Lower lobe of right lung (tissue), 2 donors: ENCODE measurements around the gene WDR13. TPM values are rescaled to one million over a fixed set of nuclear protein-coding genes. Genes with fewer than 3 reads are reported as not detected.

Source experiments
- ATAC-seq, 2 donors: fragments of 200-7000 bp; cut with Tn5 transposase; one replicate each; pipeline ENCODE4 v1.9.1; 2020 to 2022; ENCODE audit warnings: mild to moderate bottlenecking in 2 of 2, moderate library complexity in 2 of 2
- DNase-seq: peaks from one replicate; pipeline ENCODE4 v3.0.0-alpha.2; 2020
- H3K27ac ChIP-seq: fragments of 200-600 bp; one replicate; pipeline ENCODE4 v1.8.0; 2022
- H3K27me3 ChIP-seq: fragments of 200-600 bp; one replicate; pipeline ENCODE4 v1.8.0; 2022; ENCODE audit warnings: low read depth
- H3K36me3 ChIP-seq: fragments of 200-600 bp; one replicate; pipeline ENCODE4 v1.8.0; 2022; ENCODE audit warnings: mild to moderate bottlenecking
- H3K4me1 ChIP-seq: fragments of 200-600 bp; one replicate; pipeline ENCODE4 v1.8.0; 2022
- H3K4me3 ChIP-seq: fragments of 200-600 bp; one replicate; pipeline ENCODE4 v1.8.0; 2022; ENCODE audit warnings: mild to moderate bottlenecking
- H3K9me3 ChIP-seq: fragments of 200-600 bp; one replicate; pipeline ENCODE4 v1.8.0; 2022
- intact Hi-C: fragments of 100-400 bp; cut with DNase I; formaldehyde crosslinking; loops from one replicate; pipeline ENCODE4 v1.11.0; 2022
- total RNA-seq: library from RNA; stranded (reverse); fragmentation: NEBNext Ultra II Directional; extraction: Animal tissue kit (Norgen Biotek cat#: 25700); gene quantifications from one replicate; pipeline ENCODE4 v1.2.1, GENCODE V29; 2021
- TF ChIP-seq, protein P1 (sequence below): fragments of 200-600 bp; IDR thresholded peaks from one replicate; pipeline ENCODE4 v1.8.0; 2022; ENCODE audit warnings: antibody characterized with exemption, mild to moderate bottlenecking
- donor health status: DM: no; HTN: yes; CAD: no; lungs with severe emphysema.

The WDR13 gene
- total RNA-seq, 1 donor from 2014 or later, result 125 TPM

DNA sequence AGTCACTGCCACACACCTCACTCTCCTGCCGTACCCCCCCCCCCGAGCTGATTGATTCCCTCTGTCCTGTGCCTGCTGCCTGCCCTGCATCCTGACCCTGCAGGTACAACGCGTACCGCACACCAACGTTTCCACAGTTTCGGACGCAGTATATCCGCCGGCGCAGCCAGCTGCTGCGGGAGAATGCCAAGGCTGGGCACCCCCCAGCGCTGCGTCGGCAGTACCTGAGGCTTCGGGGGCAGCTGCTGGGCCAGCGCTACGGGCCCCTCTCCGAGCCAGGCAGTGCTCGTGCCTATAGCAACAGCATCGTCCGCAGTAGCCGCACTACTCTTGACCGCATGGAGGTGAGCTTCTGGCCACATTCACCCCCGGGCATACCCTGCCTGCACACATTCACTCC is 1.3 kb downstream of the WDR13 start:
- H3K36me3 ChIP-seq, result peaks cover 49% of the 10 kb centered on the region
- intact Hi-C loops, result no loop called here
- peak overlapping the region; percentile 98 for H3K27ac ChIP-seq
- no peaks in the 10 kb centered on the region for H3K4me1 ChIP-seq
- no peak for DNase-seq
- H3K9me3 ChIP-seq, result no peaks in the 10 kb centered on the region
- TF ChIP-seq, protein P1, sequence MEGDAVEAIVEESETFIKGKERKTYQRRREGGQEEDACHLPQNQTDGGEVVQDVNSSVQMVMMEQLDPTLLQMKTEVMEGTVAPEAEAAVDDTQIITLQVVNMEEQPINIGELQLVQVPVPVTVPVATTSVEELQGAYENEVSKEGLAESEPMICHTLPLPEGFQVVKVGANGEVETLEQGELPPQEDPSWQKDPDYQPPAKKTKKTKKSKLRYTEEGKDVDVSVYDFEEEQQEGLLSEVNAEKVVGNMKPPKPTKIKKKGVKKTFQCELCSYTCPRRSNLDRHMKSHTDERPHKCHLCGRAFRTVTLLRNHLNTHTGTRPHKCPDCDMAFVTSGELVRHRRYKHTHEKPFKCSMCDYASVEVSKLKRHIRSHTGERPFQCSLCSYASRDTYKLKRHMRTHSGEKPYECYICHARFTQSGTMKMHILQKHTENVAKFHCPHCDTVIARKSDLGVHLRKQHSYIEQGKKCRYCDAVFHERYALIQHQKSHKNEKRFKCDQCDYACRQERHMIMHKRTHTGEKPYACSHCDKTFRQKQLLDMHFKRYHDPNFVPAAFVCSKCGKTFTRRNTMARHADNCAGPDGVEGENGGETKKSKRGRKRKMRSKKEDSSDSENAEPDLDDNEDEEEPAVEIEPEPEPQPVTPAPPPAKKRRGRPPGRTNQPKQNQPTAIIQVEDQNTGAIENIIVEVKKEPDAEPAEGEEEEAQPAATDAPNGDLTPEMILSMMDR, result no peak
- H3K4me3 ChIP-seq, result peak overlapping the region; percentile 64
- ATAC-seq, result no peak
- H3K27me3 ChIP-seq, result no peaks in the 10 kb centered on the region

GRCh38 chrX:48599341-48599740 is 2.0 kb downstream of the WDR13 start:
- intact Hi-C loops, result no loop called here
- no peaks in the 10 kb centered on the region for H3K9me3 ChIP-seq
- H3K36me3 ChIP-seq, result peaks cover 56% of the 10 kb centered on the region
- H3K27me3 ChIP-seq, result no peaks in the 10 kb centered on the region
- no peak overlapping the region for H3K27ac ChIP-seq
- TF ChIP-seq, protein P1, result no peak
- H3K4me1 ChIP-seq, result no peaks in the 10 kb centered on the region
- no peak for ATAC-seq
- no peak for DNase-seq
- H3K4me3 ChIP-seq, result no peak overlapping the region

- no peaks in the 10 kb centered on the region for H3K9me3 ChIP-seq
- intact Hi-C loops, result no loop called here
- peaks cover 65% of the 10 kb centered on the region for H3K36me3 ChIP-seq
- ATAC-seq (no peak), DNase-seq (no peak)
- no peaks in the 10 kb centered on the region for H3K4me1 ChIP-seq
- H3K4me3 ChIP-seq, result no peak overlapping the region
- no peak overlapping the region for H3K27ac ChIP-seq
- H3K27me3 ChIP-seq, result no peaks in the 10 kb centered on the region
- TF ChIP-seq, protein P1, result no peak
These were observed 2.9 kb downstream of the WDR13 start for GRCh38 chrX:48600226-48600625.

DNA sequence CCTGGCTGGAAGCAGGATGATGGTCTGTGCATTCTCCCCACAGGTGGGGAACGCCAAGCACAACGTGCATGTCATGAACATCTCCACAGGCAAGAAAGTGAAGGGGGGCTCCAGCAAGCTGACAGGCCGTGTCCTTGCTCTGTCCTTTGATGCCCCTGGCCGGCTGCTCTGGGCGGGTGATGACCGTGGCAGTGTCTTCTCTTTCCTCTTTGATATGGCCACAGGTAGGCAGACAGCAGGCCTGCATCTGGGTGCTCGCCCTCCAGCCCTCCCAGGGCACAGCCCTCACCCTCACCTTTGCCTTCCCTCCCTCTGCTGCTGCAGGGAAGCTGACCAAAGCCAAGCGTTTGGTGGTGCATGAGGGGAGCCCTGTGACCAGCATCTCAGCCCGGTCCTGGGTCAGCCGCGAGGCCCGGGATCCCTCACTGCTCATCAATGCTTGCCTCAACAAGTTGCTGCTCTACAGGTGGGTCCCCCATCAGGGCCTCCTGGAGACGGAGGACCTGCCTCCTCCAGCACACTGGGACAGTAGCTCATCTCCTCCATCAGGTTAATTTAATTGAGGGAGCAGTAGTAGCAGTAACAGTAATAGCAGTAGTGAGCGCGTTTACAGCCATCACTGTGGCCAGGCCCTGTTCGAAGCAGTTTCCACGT is 4.6 kb downstream of the WDR13 start:
- no peak for DNase-seq
- TF ChIP-seq, protein P1, result no peak
- no peaks in the 10 kb centered on the region for H3K27me3 ChIP-seq
- no peaks in the 10 kb centered on the region for H3K9me3 ChIP-seq
- no peak for ATAC-seq
- H3K36me3 ChIP-seq, result peaks cover 65% of the 10 kb centered on the region
- H3K27ac ChIP-seq, result no peak overlapping the region
- intact Hi-C loops, result no loop called here
- no peak overlapping the region for H3K4me3 ChIP-seq
- no peaks in the 10 kb centered on the region for H3K4me1 ChIP-seq

- H3K27me3 ChIP-seq, result no peaks in the 10 kb centered on the region
- ATAC-seq (no peak), DNase-seq (no peak)
- intact Hi-C loops, result no loop called here
- H3K36me3 ChIP-seq, result peaks cover 53% of the 10 kb centered on the region
- no peaks in the 10 kb centered on the region for H3K4me1 ChIP-seq
- H3K27ac ChIP-seq, result no peak overlapping the region
- no peaks in the 10 kb centered on the region for H3K9me3 ChIP-seq
- TF ChIP-seq, protein P1, result no peak
- H3K4me3 ChIP-seq, result no peak overlapping the region
These were observed 7.4 kb downstream of the WDR13 start for GRCh38 chrX:48604701-48605100.
